ENCODE data around the gene ANGPTL2.
A peak's percentile ranks its signal among the peaks of the same experiment; 100 is the strongest.
"Not testable (repeated sequence)": the region's sequence is repeated elsewhere in the genome, so short reads cannot be mapped to it uniquely, and the experiment has no call there.

The ANGPTL2 gene, protein sequence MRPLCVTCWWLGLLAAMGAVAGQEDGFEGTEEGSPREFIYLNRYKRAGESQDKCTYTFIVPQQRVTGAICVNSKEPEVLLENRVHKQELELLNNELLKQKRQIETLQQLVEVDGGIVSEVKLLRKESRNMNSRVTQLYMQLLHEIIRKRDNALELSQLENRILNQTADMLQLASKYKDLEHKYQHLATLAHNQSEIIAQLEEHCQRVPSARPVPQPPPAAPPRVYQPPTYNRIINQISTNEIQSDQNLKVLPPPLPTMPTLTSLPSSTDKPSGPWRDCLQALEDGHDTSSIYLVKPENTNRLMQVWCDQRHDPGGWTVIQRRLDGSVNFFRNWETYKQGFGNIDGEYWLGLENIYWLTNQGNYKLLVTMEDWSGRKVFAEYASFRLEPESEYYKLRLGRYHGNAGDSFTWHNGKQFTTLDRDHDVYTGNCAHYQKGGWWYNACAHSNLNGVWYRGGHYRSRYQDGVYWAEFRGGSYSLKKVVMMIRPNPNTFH

DNA sequence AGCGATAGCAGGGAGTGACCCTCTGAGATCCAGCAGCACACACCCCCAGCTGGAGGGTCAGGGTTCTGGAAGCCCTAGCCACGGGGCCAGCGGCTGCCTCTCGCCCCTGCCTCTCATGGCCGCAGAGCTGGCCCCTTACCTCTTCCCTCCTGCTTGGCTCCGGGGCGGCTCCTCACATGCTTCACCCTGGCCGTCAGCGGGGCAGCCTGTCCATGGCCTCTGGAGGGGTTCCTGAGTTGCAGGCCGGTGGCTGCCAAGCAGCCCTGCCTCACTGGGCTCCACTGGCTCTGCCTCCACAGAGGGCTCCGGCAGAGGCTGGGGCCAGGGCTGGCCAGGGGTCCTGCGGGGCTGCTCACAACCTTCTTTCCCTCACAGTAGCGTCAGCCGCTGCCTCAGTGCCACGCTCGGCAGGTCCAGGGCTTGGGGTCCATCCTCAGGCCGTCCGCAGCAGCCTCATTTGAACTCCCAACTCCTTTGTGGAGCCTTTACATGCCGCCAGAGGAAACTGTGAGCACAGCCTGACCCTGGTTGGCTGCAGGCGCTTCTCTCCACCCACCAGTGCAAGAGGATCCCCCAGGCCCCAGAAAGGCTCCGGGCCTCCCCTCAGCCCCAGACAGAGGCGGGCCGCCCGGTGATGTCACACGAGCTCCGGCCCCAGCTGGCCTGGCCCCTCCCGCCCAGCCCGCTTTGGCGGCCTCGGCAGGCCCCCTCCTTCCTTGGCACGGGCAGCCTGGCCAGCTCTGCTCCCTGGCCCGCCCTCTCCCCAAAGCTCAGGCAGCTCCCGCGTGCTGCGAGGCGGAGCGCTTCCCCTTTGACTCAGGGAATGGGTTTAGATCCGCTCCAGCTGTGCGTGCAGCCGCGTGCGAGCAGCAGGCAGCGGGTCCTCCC, at the start of gene ANGPTL2:
ANGPTL2 (minus strand) TSS at position 460 of the 888 bp plus-strand sequence. CDS start 13,904 bp downstream, outside the sequence.
- Mint-ChIP-seq H3K27me3 (peaks cover 24% of the 10 kb centered on the region), H3K4me1 (peaks cover 32% of the 10 kb centered on the region), H3K27ac (peak within 1 kb of the TSS; percentile 67), H3K4me3 (peak within 1 kb of the TSS; percentile 65), H3K36me3 (peaks cover 6% of the 10 kb centered on the region), H3K9me3 (no peaks in the 10 kb centered on the region)
- peak; percentile 80 for ATAC-seq

DNA sequence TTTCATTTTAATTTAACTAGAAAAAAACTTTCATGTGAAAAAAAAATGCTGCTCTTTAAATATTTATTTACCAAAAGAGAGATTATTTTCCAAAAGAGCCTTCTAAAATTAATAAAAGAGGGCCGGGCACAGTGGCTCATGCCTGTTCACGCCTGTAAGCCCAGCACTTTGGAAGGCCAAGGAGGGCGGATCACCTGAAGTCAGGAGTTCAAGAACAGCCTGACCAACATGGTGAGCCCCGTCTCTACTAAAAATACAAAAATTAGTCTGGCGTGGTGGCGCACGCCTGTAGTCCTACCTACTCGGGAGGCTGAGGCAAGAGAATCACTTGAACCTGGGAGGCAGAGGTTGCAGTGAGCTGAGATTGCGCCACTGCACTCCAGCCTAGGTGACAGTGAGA, 48.9 kb upstream of the ANGPTL2 start:
- H3K36me3 Mint-ChIP-seq = peaks cover 35% of the 10 kb centered on the region
- peaks cover 25% of the 10 kb centered on the region for H3K4me1 Mint-ChIP-seq
- H3K4me3 Mint-ChIP-seq, H3K9me3 Mint-ChIP-seq, H3K27ac Mint-ChIP-seq, H3K27me3 Mint-ChIP-seq, ATAC-seq: not testable (repeated sequence)

DNA sequence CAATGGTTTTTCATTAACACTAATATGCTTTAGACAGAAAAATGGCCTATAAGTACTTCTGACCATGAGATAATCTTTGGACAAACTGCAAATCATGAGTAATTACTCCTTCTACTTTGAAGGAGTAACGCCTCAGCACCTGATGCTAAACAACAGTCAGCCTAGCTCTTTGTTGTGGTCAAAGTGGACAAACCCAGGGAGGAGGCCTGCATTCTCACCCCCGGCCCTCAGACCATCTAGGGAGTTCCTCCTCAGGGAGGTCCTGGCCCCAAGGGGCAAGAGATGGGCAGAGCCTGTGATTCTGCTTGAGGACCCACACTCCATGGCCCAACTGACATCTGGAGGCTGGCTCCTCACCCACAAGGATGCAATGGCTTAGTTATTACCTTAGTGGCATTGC, 48.2 kb upstream of the ANGPTL2 start:
- Mint-ChIP-seq H3K4me1 (peaks cover 32% of the 10 kb centered on the region), H3K36me3 (peaks cover 29% of the 10 kb centered on the region), H3K9me3 (no peaks in the 10 kb centered on the region), H3K27me3 (no peaks in the 10 kb centered on the region), H3K4me3 (no peak overlapping the region), H3K27ac (no peak overlapping the region)
- no peak for ATAC-seq

DNA sequence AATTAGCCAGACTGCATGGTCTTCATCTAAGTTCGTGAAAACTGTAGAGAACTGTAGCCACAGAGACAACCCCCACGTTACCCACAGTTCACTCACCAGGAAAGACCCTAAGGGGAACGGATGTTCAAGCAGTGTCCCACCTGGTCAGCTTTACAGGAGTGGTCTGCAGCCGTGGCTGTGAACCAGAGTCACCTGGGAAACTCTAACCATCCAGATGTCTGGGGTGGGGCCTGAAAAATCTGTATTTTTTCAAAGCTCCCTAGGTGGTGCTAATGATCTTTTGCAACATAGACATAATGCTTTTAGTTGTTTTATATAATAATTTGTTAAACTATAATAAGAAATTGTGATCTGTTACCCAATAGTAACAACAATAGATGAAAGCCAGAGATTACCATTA, 47.7 kb upstream of the ANGPTL2 start:
- no peak overlapping the region for H3K27ac Mint-ChIP-seq
- H3K9me3 Mint-ChIP-seq = no peaks in the 10 kb centered on the region
- no peaks in the 10 kb centered on the region for H3K27me3 Mint-ChIP-seq
- H3K4me1 Mint-ChIP-seq = peaks cover 33% of the 10 kb centered on the region
- peaks cover 24% of the 10 kb centered on the region for H3K36me3 Mint-ChIP-seq
- no peak overlapping the region for H3K4me3 Mint-ChIP-seq
- ATAC-seq = no peak

DNA sequence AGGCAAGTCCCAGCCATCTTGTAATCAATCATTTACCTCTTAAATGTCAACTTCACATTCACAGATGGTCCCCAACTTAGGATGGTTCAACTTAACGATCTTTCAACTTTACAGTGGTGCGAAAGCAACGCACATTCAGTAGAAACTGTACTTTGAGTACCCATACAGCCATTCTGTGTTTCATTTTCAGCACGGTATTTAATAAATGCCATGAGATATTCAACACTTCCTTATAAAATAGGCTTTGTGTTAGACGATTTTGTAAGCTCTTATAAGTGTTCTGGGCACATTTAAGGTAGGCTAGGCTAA, 47.1 kb upstream of the ANGPTL2 start:
- Mint-ChIP-seq H3K27ac (no peak overlapping the region), H3K4me1 (peaks cover 33% of the 10 kb centered on the region), H3K4me3 (no peak overlapping the region), H3K36me3 (peaks cover 24% of the 10 kb centered on the region), H3K9me3 (no peaks in the 10 kb centered on the region), H3K27me3 (no peaks in the 10 kb centered on the region)
- ATAC-seq = no peak

DNA sequence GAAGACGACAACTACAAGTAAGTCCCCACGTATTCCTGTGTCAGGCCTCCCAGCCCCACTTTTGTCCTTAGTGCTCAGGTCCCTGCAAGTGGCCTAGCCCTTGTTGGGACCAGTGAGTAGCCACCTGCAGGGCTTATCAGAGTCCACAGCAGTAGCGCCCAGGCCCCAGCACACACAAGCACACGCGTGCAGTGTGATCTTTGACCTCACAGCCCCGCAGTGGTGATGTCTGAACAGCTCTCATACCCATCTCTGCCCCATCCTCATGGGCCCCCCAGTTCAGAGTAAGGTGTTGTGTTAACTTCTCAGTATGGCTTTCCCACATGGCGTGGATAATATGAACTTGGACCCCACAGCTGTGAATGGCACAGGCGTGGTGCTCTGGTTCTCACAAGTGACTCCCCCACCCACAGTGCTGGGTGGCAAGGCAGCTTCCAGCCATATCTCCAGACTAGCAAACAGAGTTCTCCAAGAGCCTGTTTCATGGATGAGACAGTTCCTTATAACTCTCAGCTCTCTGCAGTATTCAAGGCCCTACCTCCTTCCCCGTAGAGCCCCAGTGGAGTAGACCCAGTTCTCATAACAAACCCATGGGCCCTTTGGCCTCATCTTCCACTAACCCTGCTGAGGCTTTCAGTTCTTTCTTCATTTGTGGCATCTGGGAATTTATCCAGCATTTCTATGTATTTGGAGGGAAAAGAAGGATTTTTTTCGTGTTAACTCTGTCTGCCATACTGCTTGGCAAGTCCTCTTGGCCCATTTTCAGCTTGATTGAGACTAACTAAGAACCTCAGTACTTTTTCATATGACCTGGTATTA, 46.5 kb upstream of the ANGPTL2 start:
- Mint-ChIP-seq H3K27ac (peak overlapping the region; percentile 65), H3K27me3 (no peaks in the 10 kb centered on the region), H3K4me1 (peaks cover 33% of the 10 kb centered on the region), H3K9me3 (no peaks in the 10 kb centered on the region), H3K4me3 (no peak overlapping the region), H3K36me3 (peaks cover 21% of the 10 kb centered on the region)
- ATAC-seq = no peak

DNA sequence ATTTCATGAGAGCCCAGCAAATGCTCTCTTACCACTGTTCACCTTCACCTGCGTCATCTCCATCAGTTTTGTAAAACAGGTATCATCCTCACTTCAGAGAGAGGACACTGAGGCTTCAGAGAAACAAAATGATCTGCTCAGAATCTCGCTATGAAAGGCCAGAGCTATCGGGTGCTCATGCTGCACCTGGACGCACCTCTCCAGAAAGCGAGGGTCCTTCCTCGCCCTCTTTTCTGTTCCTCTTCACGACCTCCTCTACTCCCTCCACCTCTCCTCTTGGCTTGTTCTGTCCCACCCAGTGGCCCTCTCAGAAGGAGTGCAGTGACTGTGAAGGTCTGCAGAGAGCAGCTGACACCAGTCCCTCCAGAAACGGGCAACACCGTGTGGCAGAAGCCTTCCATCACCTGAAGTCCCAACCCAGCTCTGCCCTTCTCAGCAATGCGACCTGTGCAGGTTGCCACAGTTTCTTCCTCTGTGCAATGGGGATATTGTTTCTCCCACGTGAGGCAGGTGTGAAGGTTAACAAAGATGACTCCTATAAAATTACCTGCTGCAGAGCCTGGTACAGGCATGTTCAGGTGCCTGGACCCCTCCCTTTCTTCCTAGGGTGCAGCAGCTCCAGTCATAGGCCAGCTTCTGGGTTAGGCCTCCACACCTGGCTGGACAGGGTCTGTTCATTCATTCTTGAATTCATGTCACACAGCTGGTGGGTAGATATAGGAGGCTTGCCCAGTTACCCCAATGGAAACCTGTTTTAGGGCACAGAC, 45.3 kb upstream of the ANGPTL2 start:
- no peak for ATAC-seq
- Mint-ChIP-seq H3K27ac (peak overlapping the region; percentile 65), H3K36me3 (peaks cover 17% of the 10 kb centered on the region), H3K9me3 (no peaks in the 10 kb centered on the region), H3K4me3 (no peak overlapping the region), H3K27me3 (no peaks in the 10 kb centered on the region), H3K4me1 (peaks cover 45% of the 10 kb centered on the region)

DNA sequence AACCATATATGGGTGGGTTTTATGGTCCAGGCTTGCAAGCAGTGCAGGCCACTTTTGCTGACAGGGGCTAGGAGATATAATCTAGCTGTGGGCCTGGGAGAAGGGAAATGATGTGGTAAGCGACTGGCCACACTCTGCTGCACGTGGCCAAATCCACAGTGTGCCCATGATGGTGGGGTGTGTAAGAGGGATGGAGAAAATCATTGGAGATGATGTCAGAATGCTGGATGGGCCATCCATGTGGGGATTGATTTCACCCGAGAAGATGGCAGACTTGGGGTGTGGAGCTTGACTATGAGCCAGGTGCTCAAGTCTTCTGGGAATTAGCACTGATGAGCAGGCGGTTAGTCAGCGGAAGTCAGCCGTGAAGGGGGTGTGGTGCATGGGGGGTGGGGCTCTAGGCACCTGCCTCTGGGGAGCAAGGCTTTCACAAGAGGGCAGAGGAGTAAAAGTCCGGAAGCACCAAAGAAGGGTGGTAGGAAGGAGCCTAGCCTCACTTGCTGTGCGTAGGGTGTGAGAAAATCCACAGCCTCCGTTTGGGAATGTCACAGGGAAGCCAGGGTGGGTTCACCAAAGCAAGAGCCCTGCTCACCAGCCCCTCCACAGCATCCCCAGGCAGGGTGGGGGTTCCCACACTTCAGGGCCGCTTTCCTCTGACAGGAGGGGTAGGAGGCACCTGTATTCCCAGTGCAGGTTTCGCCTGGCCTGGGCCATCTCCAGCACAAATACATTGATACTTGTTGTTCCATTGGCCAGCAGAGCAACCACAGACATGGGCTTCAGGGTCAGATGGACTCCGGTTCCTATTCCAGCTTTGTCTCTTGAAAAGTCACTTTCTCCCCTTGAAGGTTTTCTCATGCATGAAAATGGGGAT, 44.5 kb upstream of the ANGPTL2 start:
- H3K36me3 Mint-ChIP-seq = peaks cover 8% of the 10 kb centered on the region

DNA sequence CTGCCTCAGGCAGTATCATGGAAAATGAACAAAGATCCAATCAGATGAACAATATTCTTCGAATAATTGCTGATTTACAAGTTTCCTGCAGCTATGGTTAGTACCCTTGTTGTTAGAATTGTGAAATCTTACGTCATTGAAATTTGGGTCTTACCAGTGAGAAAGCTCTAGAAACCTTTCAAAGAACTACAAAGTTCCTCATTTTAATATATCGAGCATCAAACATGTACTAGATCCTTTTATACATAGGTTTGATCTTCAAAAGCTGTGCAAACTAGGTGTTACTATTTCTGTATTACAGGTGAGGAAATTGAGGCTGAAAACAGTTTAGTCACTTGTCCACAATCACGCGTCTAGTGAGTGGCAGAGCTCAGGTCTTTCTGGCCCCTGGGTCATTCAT, 43.7 kb upstream of the ANGPTL2 start:
- Mint-ChIP-seq H3K27ac (peak overlapping the region; percentile 65), H3K9me3 (no peaks in the 10 kb centered on the region), H3K36me3 (peaks cover 7% of the 10 kb centered on the region), H3K27me3 (no peaks in the 10 kb centered on the region), H3K4me3 (no peak overlapping the region), H3K4me1 (peaks cover 56% of the 10 kb centered on the region)
- no peak for ATAC-seq

More for the DNA sequence above, 44.5 kb upstream of the ANGPTL2 start:
- Mint-ChIP-seq H3K9me3 (no peaks in the 10 kb centered on the region), H3K4me3 (peak overlapping the region; percentile 1), H3K27me3 (no peaks in the 10 kb centered on the region), H3K27ac (peak overlapping the region; percentile 65), H3K4me1 (peaks cover 54% of the 10 kb centered on the region)
- peak; percentile 96 for ATAC-seq

DNA sequence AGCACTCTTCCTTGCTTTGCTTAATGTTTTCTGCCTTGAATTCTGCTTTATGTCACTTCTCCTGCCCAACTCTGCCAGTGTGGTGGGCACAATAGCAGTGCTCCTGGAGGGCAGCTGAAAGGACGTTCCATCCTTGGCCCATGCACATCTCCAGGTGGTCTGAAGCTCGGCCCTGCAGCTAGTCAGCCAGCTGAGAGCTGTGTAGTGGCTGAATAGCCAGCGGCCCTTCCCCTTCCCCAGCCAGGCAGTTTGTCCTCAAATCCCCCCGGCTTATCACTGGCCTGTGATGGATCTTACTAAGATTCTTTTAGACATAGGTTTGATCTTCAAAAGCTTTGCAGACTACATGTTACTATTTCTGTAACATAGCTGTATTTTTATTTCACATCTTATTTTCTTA, 42.7 kb upstream of the ANGPTL2 start:
- Mint-ChIP-seq H3K9me3 (no peaks in the 10 kb centered on the region), H3K27ac (no peak overlapping the region), H3K36me3 (peaks cover 7% of the 10 kb centered on the region), H3K27me3 (no peaks in the 10 kb centered on the region), H3K4me3 (no peak overlapping the region), H3K4me1 (peaks cover 56% of the 10 kb centered on the region)
- no peak for ATAC-seq

DNA sequence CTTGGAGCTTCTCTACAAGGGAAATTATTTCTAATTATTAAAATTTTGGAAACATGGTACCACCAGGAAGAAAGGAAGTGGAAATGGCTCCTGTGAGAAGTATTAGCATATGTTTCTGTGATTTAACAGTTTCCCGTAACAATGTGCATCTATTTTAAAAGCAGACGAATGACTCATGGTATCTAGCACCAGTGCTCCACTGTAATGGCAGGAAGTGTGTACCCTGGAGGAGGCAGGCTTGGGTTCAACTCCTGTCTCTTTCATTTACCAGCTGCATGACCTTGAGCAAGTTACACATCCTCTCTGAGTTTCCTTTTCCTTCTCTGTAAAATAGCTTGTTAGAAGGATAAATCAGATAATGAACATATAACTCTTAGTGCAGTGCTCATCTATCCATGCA, 41.0 kb upstream of the ANGPTL2 start:
- H3K27ac Mint-ChIP-seq = no peak overlapping the region
- no peaks in the 10 kb centered on the region for H3K36me3 Mint-ChIP-seq
- ATAC-seq = no peak
- no peaks in the 10 kb centered on the region for H3K27me3 Mint-ChIP-seq
- H3K9me3 Mint-ChIP-seq = no peaks in the 10 kb centered on the region
- peaks cover 50% of the 10 kb centered on the region for H3K4me1 Mint-ChIP-seq
- no peak overlapping the region for H3K4me3 Mint-ChIP-seq

DNA sequence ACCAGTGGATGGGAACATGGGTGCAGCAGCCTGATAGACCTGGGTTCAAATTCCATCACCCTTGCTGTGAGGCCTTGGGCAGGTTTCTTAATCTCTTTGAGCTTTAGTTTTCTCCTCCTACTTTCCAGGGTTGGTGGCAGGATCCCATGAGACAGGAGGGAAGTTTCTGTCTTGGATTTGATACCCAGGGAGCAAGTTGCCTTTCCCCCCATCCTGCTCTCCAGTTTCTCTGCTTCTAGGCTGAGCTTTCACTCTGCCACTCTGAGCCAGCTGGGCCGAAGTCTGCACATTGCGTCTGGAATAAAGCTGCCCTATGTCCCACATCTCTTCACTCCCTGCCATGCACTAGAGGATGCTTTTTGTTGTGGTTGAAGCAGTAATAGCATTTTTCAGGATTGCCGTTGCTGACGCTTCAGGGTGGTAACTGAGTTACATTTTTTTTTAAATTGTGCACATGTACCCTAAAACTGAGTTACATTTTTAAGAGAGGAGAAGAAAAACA, 40.5 kb upstream of the ANGPTL2 start:
- no peak overlapping the region for H3K27ac Mint-ChIP-seq

DNA sequence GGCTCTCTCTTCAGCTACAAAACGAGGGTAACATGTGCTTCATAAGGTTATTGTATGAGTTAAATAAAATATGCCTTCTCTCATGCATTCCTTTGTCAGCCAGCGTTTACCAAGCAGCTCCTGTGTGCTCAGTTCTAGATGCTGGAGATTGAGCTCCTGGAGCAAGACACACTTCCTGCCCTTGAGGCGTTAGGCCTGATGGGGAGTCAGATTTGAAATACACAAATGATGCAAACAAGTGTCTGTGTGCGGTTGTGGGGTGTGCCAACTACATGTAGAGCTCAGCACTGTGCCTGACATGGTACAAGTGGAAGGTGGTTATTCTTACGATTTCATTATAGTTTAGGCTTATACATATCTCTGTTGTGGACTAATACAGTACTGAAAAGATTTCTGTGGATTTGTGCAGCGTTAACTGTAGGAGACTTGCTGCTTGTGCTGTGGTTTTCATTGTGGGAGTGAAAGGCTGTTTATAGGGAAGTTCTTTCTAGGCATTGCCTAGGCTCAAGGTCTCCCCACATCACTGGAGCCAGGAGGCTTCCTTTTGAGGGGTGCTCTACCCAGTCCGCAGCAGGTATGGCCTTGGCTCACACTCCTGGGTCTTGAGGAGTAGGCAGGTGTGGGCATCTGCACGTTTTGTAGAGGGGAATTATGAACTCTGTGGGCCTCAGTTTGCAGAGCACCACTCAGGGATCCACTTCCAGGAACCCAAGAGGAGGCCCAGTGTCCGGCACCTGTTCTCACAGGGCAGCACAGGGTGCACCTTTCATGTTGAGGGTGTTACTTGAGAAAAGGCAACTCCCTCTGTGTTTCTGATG, 39.8 kb upstream of the ANGPTL2 start:
- H3K4me3 Mint-ChIP-seq = no peak overlapping the region
- no peaks in the 10 kb centered on the region for H3K9me3 Mint-ChIP-seq
- H3K27me3 Mint-ChIP-seq = no peaks in the 10 kb centered on the region
- peaks cover 40% of the 10 kb centered on the region for H3K4me1 Mint-ChIP-seq
- no peaks in the 10 kb centered on the region for H3K36me3 Mint-ChIP-seq
- no peak overlapping the region for H3K27ac Mint-ChIP-seq
- ATAC-seq = no peak

More for the DNA sequence above, 40.5 kb upstream of the ANGPTL2 start:
- Mint-ChIP-seq H3K9me3 (no peaks in the 10 kb centered on the region), H3K36me3 (no peaks in the 10 kb centered on the region), H3K4me1 (peaks cover 46% of the 10 kb centered on the region), H3K4me3 (no peak overlapping the region), H3K27me3 (no peaks in the 10 kb centered on the region)
- ATAC-seq = no peak

All from stimulated activated memory B cell treated with anti-CD40 and anti-IgM and Interleukin-4, amounts not matched to agents 10 μg/mL and 1 μg/mL and 100 μg/mL, for 72 hours (primary cell).